H9 (cell line): Measurements from ENCODE around the gene DAZAP1. TPM values are rescaled to one million over a fixed set of nuclear protein-coding genes. Genes with fewer than 3 reads are reported as not detected.

Source experiments
- DNase-seq: peaks from one replicate; pipeline ENCODE4 v3.0.0-alpha.2; 2017
- H2AFZ ChIP-seq: one replicate; pipeline ENCODE4 v1.6.1; 2013; ENCODE audit warnings: mild to moderate bottlenecking, low read length, control low read depth, moderate library complexity
- H2AK5ac ChIP-seq: 2 replicates; pipeline ENCODE4 v1.6.1; 2013; ENCODE audit warnings: low read length, control low read depth, mixed read lengths; ENCODE audit not compliant: insufficient read length
- H2BK120ac ChIP-seq: one replicate; pipeline ENCODE4 v1.6.1; 2013; ENCODE audit warnings: low read depth, mild to moderate bottlenecking, low read length, control low read depth, inconsistent platforms; ENCODE audit not compliant: poor library complexity, severe bottlenecking
- H2BK12ac ChIP-seq: 2 replicates; pipeline ENCODE4 v1.6.1; 2013; ENCODE audit warnings: low read length, control low read depth, mixed read lengths, low read depth; ENCODE audit not compliant: insufficient read length
- H2BK15ac ChIP-seq: 2 replicates; pipeline ENCODE4 v1.6.1; 2013; ENCODE audit warnings: low read depth, low read length, control low read depth
- H2BK20ac ChIP-seq: one replicate; pipeline ENCODE4 v1.6.1; 2013; ENCODE audit warnings: low read depth, mild to moderate bottlenecking, low read length, control low read depth, inconsistent platforms; ENCODE audit not compliant: poor library complexity, severe bottlenecking
- H2BK5ac ChIP-seq: 2 replicates; pipeline ENCODE4 v1.6.1; 2013; ENCODE audit warnings: low read length, control low read depth, mixed read lengths; ENCODE audit not compliant: insufficient read length
- H3K14ac ChIP-seq: 2 replicates; pipeline ENCODE4 v1.6.1; 2013; ENCODE audit warnings: low read length, control low read depth; ENCODE audit not compliant: insufficient read depth
- H3K18ac ChIP-seq: 2 replicates; pipeline ENCODE4 v1.6.1; 2013; ENCODE audit warnings: low read depth, mild to moderate bottlenecking, mixed read lengths, low read length, control low read depth; ENCODE audit not compliant: insufficient read length
- H3K23ac ChIP-seq: 2 replicates; pipeline ENCODE4 v1.6.1; 2013; ENCODE audit warnings: low read length, control low read depth, mixed read lengths, low read depth; ENCODE audit not compliant: insufficient read length
- H3K23me2 ChIP-seq: 2 replicates; pipeline ENCODE4 v1.6.1; 2013; ENCODE audit warnings: low read depth, mild to moderate bottlenecking, mixed read lengths, low read length, control low read depth; ENCODE audit not compliant: insufficient read length, poor library complexity, severe bottlenecking
- H3K27ac ChIP-seq: 2 replicates; pipeline ENCODE4 v1.5.1; 2013; ENCODE audit warnings: low read length, control low read depth, mixed read lengths, low read depth; ENCODE audit not compliant: insufficient read length
- H3K27me3 ChIP-seq: 2 replicates; pipeline ENCODE4 v1.6.1; 2013; ENCODE audit warnings: low read length, control low read depth, inconsistent platforms; ENCODE audit not compliant: insufficient read depth
- H3K4ac ChIP-seq: 2 replicates; pipeline ENCODE4 v1.6.1; 2013; ENCODE audit warnings: low read depth, mild to moderate bottlenecking, control low read depth, inconsistent platforms, low read length, moderate library complexity
- H3K4me1 ChIP-seq: 2 replicates; pipeline ENCODE4 v1.6.1; 2013; ENCODE audit warnings: low read length, control low read depth, inconsistent platforms; ENCODE audit not compliant: insufficient read depth
- H3K4me2 ChIP-seq: 2 replicates; pipeline ENCODE4 v1.6.1; 2013; ENCODE audit warnings: low read length, control low read depth, mixed read lengths; ENCODE audit not compliant: insufficient read length, insufficient read depth
- H3K56ac ChIP-seq: 2 replicates; pipeline ENCODE4 v1.6.1; 2013; ENCODE audit warnings: low read depth, mild to moderate bottlenecking, mixed read lengths, low read length, control low read depth; ENCODE audit not compliant: insufficient read length
- H3K79me1 ChIP-seq: 2 replicates; pipeline ENCODE4 v1.6.1; 2013; ENCODE audit warnings: low read depth, mild to moderate bottlenecking, moderate library complexity, low read length, control low read depth, inconsistent platforms; ENCODE audit not compliant: insufficient read depth, poor library complexity, severe bottlenecking
- H3K79me2 ChIP-seq: 2 replicates; pipeline ENCODE4 v1.6.1; 2013; ENCODE audit warnings: low read length, control low read depth, inconsistent platforms; ENCODE audit not compliant: insufficient read depth
- H3K9ac ChIP-seq: 2 replicates; pipeline ENCODE4 v1.6.1; 2013; ENCODE audit warnings: low read length, control low read depth, mixed read lengths; ENCODE audit not compliant: insufficient read length; ENCODE audit errors: extremely low read depth
- H3K9me3 ChIP-seq: one replicate; pipeline ENCODE4 v1.6.1; 2013; ENCODE audit warnings: low read depth, low read length, inconsistent platforms; ENCODE audit not compliant: control insufficient read depth
- H3T11ph ChIP-seq: one replicate; pipeline ENCODE4 v1.6.1; 2013; ENCODE audit warnings: mild to moderate bottlenecking, low read length, control low read depth, inconsistent platforms
- H4K20me1 ChIP-seq: one replicate; pipeline ENCODE4 v1.6.1; 2013; ENCODE audit not compliant: control insufficient read depth, insufficient read length, insufficient read depth
- H4K5ac ChIP-seq: 2 replicates; pipeline ENCODE4 v1.6.1; 2013; ENCODE audit warnings: low read depth, mild to moderate bottlenecking, mixed read lengths, low read length, control low read depth; ENCODE audit not compliant: insufficient read length
- H4K8ac ChIP-seq: replicated peaks from 2 replicates; pipeline ENCODE4 v1.6.1; 2013; ENCODE audit warnings: low read length, control low read depth, mixed read lengths, low read depth; ENCODE audit not compliant: insufficient read length
- H4K91ac ChIP-seq: 2 replicates; pipeline ENCODE4 v1.6.1; 2013; ENCODE audit warnings: low read depth, mild to moderate bottlenecking, moderate library complexity, mixed read lengths, low read length, control low read depth; ENCODE audit not compliant: insufficient read length
- H3K27ac Mint-ChIP-seq, 3 experiments: 2 replicates in 2 of 3; 3 replicates in 1 of 3; pipeline ENCODE4 v1.8.0; 2020 to 2021; ENCODE audit warnings: mixed read lengths in 3 of 3, mild to moderate bottlenecking in 1 of 3, moderate library complexity in 1 of 3
- H3K27me3 Mint-ChIP-seq: 2 replicates; pipeline ENCODE4 v1.8.0; 2021; ENCODE audit warnings: low read depth, mild to moderate bottlenecking, moderate library complexity, mixed read lengths
- H3K36me3 Mint-ChIP-seq, 3 experiments: 2 replicates in 2 of 3; 3 replicates in 1 of 3; pipeline ENCODE4 v1.8.0; 2020 to 2021; ENCODE audit warnings: low read depth in 3 of 3, mixed read lengths in 3 of 3; ENCODE audit not compliant: insufficient read depth in 1 of 3
- H3K4me1 Mint-ChIP-seq, 2 experiments: 2 replicates each; pipeline ENCODE4 v1.8.0; 2020; ENCODE audit warnings: mixed read lengths in 2 of 2
- H3K4me3 Mint-ChIP-seq, 2 experiments: 2 replicates in 1 of 2; 3 replicates in 1 of 2; pipeline ENCODE4 v1.8.0; 2020 to 2021; ENCODE audit warnings: mild to moderate bottlenecking in 2 of 2, mixed read lengths in 2 of 2, moderate library complexity in 1 of 2
- H3K9me3 Mint-ChIP-seq, 2 experiments: 2 replicates in 1 of 2; 3 replicates in 1 of 2; pipeline ENCODE4 v1.8.0; 2020; ENCODE audit warnings: mild to moderate bottlenecking in 2 of 2, mixed read lengths in 2 of 2, moderate library complexity in 1 of 2
- WGBS: extraction: QIAGEN DNeasy Blood & Tissue Kit; methylation state at CpG from one replicate; pipeline ENCODE4 v1.1.7; 2013; ENCODE audit warnings: missing lambda C conversion rate, low lambda C conversion rate, mixed read lengths; ENCODE audit not compliant: insufficient read length; ENCODE audit errors: extremely low coverage; 5-methylcytosine and 5-hydroxymethylcytosine counted together
- total RNA-seq: library from RNA; stranded (reverse); gene quantifications from 2 replicates; pipeline ENCODE4 v1.2.1, GENCODE V29; 2021
- TF ChIP-seq, protein P1 (sequence below): fragments of 200-600 bp; sonication (generic); conservative IDR thresholded peaks from 3 replicates; pipeline ENCODE4 v1.8.0; 2021; ENCODE audit warnings: antibody characterized with exemption, mild to moderate bottlenecking

DAZAP1 gene
- total RNA-seq, 1 experiment from 2014 or later, result 265 TPM

DNA sequence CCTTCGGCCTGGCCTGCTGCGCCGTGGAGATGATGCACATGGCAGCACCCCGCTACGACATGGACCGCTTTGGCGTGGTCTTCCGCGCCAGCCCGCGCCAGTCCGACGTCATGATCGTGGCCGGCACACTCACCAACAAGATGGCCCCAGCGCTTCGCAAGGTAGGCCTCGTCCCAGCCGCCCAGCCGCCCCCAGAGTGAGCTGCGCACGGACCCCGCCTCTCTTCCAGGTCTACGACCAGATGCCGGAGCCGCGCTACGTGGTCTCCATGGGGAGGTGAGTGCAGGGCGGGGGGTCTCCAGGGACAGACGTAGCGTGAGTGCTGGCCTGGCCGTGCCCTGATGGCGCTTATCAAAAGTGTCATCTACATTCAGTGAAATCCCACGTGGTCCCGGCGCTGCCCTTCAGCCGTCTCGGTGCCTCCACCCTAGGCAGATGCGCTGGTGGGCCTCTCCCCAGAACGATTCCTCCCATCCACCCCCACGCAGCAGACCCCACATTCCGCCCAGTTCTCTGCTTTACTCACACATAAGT is 16.4 kb upstream of the DAZAP1 start:
- no peaks in the 10 kb centered on the region for H3K9me3 Mint-ChIP-seq
- Histone ChIP-seq H3T11ph (no peak overlapping the region), H3K4me2 (no peak overlapping the region), H3K79me1 (peaks cover 1% of the 10 kb centered on the region), H2BK15ac (no peak overlapping the region), H3K56ac (no peak overlapping the region), H2BK120ac (no peak overlapping the region), H2BK5ac (no peak overlapping the region), H2BK20ac (no peak overlapping the region), H3K79me2 (no peaks in the 10 kb centered on the region), H3K18ac (no peak overlapping the region), H4K5ac (no peak overlapping the region), H4K20me1 (no peaks in the 10 kb centered on the region), H3K27ac (no peak overlapping the region), H4K91ac (no peak overlapping the region), H3K27me3 (no peaks in the 10 kb centered on the region), H3K9ac (no peak overlapping the region), H3K9me3 (no peaks in the 10 kb centered on the region), H2BK12ac (no peak overlapping the region), H4K8ac (no peak overlapping the region), H3K23ac (no peak overlapping the region), H3K4me1 (no peaks in the 10 kb centered on the region), H3K14ac (no peak overlapping the region), H2AFZ (no peak overlapping the region), H2AK5ac (no peak overlapping the region), H3K23me2 (no peaks in the 10 kb centered on the region), H3K4ac (no peak overlapping the region)
- no CpG with 5 or more reads among the region's 42 CpGs for WGBS
- H3K27ac Mint-ChIP-seq, result no peak overlapping the region
- TF ChIP-seq, protein P1, sequence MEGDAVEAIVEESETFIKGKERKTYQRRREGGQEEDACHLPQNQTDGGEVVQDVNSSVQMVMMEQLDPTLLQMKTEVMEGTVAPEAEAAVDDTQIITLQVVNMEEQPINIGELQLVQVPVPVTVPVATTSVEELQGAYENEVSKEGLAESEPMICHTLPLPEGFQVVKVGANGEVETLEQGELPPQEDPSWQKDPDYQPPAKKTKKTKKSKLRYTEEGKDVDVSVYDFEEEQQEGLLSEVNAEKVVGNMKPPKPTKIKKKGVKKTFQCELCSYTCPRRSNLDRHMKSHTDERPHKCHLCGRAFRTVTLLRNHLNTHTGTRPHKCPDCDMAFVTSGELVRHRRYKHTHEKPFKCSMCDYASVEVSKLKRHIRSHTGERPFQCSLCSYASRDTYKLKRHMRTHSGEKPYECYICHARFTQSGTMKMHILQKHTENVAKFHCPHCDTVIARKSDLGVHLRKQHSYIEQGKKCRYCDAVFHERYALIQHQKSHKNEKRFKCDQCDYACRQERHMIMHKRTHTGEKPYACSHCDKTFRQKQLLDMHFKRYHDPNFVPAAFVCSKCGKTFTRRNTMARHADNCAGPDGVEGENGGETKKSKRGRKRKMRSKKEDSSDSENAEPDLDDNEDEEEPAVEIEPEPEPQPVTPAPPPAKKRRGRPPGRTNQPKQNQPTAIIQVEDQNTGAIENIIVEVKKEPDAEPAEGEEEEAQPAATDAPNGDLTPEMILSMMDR, result no peak
- no peak overlapping the region for H3K4me3 Mint-ChIP-seq
- no peaks in the 10 kb centered on the region for H3K27me3 Mint-ChIP-seq
- peaks cover 17 to 40% (median 36%) of the 10 kb centered on the region in 3 experiments; a peak in 6 of 7 replicates for H3K36me3 Mint-ChIP-seq
- peaks cover 0 to under 1% of the 10 kb centered on the region in 2 experiments; a peak in 1 of 4 replicates for H3K4me1 Mint-ChIP-seq
- DNase-seq, result no peak
